H7 (cell line): Measurements from ENCODE around the gene HCAR2. TPM values are rescaled to one million over a fixed set of nuclear protein-coding genes. Genes with fewer than 3 reads are reported as not detected.
"Not testable (repeated sequence)": the region's sequence is repeated elsewhere in the genome, so short reads cannot be mapped to it uniquely, and the experiment has no call there.

Experiments used
- DNase-seq: peaks from one replicate; pipeline ENCODE4 v3.0.0; 2012
- H3K27me3 ChIP-seq: 2 replicates; pipeline ENCODE4 v1.6.0; 2011; ENCODE audit warnings: mild to moderate bottlenecking, low read length; ENCODE audit not compliant: control insufficient read depth, insufficient read depth
- H3K36me3 ChIP-seq: replicated peaks from 2 replicates; pipeline ENCODE4 v1.5.1; 2011; ENCODE audit warnings: low read length; ENCODE audit not compliant: control insufficient read depth, insufficient read depth
- H3K4me3 ChIP-seq: 2 replicates; pipeline ENCODE4 v1.5.1; 2011; ENCODE audit warnings: low read depth, mild to moderate bottlenecking, control low read depth, low read length, moderate library complexity; ENCODE audit not compliant: insufficient read depth
- total RNA-seq: library from RNA; depleted of rRNA; stranded (reverse); fragments of >200 nt; shearing (Covaris generic); gene quantifications from 2 replicates; pipeline ENCODE4 v1.2.3, GENCODE V29; 2014; rRNA removed

HCAR2 gene
- total RNA-seq, 1 experiment from 2014 or later: not detected

DNA sequence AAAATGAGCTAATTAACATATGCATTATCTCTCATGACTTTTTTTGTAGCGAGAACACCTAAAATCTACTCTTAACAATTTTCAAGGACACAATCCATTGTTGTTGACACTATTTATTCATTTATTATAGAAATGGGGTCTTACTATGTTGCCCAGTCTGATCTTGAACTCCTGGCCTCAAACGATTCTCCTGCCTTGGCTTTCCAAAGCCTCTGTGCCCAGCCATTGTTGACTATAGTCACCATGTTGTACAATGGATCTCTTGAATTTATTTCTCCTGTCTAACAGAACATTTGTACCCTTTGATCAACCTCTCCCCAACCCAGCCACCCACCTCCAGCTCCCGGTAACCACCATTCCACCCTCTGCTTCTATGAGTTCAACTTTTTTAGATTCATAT lies 41.2 kb downstream of the HCAR2 start:
- Histone ChIP-seq H3K27me3 (no peaks in the 10 kb centered on the region), H3K4me3 (no peak overlapping the region), H3K36me3 (no peaks in the 10 kb centered on the region)
- no peak for DNase-seq

DNA sequence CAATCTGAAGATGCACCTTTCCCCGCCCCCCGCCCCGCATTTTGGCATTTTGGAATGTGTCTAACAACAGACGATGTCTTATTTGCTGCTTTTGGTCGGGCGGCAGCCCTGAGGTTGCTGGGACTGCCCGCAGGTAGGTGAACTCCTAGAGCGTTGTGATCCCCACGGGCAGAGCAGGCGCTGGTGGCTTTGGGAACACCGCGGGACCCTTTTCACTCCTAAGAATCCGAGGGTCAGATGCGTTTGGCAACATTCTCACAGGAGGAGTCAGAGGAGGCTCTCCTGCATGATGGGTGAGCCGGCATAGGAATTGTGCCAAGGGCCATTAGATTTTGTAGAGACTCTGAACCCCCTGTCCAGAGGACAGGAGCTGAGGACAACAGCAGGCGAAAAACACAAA lies 41.9 kb downstream of the HCAR2 start:
- Histone ChIP-seq H3K4me3 (no peak overlapping the region), H3K27me3 (no peaks in the 10 kb centered on the region), H3K36me3 (no peaks in the 10 kb centered on the region)
- DNase-seq: no peak

DNA sequence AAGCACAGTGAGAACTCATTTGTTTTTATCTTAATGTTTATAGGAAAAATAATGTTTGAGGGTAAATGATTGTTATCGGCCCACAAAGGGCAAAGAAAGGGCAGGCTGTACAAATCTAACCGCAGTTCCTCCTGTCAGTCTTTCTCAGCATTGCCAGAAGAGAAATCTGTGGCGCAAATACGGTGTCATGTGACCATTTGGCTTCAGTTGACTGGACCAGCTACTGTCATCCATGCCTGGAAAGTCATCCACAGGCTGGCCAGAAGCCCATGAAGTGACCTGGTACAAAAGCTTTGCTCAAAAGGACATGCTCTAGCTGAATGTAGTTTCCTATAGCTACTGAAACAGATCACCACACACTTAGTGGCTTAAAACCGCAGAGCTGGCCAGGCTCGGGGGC lies 43.6 kb downstream of the HCAR2 start:
- Histone ChIP-seq H3K4me3 (no peak overlapping the region), H3K27me3 (no peaks in the 10 kb centered on the region), H3K36me3 (no peaks in the 10 kb centered on the region)
- DNase-seq: no peak

DNA sequence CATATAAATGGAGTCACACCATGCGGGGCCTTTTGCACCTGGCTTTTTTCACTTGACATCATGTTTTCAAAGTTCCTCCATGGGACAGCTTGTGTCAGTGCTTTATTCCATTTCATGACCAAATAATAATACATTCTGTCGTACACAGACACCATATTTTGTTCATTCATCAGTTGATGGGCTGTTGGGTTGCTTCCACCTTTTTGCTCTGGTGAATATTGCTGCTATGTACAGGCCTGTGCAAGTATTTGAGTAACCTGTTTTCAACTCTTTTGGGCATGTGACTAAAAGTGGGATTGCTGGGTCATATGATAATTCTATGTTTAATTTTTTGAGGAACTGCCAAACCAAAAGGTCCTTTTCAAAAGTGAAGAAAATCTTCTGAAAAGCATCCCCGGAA lies 46.9 kb downstream of the HCAR2 start:
- DNase-seq: no peak
- Histone ChIP-seq H3K4me3 (no peak overlapping the region), H3K36me3 (no peaks in the 10 kb centered on the region), H3K27me3 (no peaks in the 10 kb centered on the region)

DNA sequence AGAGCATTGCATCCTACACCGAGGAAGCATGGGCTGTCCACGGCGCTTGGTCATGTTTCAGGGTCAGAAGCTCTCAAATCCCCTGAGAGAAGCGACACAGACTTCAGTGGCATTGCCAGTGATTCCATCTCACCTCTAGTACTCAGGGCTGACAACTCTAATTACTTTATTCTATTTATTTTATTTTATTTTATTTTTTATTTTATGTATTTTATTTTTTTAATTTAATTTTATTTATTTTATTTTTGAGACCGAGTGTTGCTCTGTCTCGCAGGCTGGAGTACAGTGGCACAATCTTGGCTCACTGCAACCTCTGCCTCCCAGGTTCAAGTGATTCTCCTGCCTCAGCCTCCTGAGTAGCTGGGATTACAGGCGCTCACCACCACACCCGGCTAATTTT lies 49.9 kb downstream of the HCAR2 start:
- not testable (repeated sequence) for H3K36me3 ChIP-seq, H3K4me3 ChIP-seq, DNase-seq, H3K27me3 ChIP-seq

DNA sequence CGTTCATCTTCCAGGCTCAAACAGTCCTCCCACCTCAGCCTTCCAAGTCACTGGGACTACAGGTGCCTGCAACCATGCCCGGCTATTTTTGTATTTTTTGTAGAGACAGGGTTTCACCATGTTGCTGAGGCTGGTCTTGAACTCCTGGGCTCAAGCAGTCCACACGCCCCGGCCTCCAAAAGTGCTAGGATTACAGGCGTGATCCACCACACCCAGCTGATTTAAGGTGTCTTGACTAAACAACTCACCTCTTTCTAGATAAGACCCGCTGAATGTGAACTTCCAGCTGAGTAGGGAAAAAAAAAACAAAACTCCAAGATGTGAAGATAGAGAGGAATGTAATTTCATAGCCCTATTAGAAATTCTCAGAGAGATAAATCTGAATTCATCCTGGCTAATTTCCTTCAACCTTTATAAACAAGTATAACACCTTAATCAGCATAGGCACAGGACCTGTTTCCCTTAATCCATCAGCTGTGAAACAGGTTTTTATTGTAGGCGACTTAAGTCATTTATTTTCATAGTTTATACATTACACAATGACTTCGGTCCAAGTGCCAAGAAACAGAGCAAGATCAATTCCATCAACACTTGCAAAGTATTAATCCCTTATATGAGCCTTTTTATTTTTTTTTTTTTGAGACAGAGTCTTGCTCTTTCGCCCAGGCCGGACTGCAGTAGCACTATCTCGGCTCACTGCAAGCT lies 51.5 kb downstream of the HCAR2 start:
- Histone ChIP-seq H3K4me3 (no peak overlapping the region), H3K27me3 (no peaks in the 10 kb centered on the region), H3K36me3 (no peaks in the 10 kb centered on the region)
- DNase-seq: no peak

Other genes with a start within 250 kb of the HCAR2 start
- 28.0 and 30.5 TPM in 2 replicates for gene ZCCHC8, start 202.4 kb downstream of the HCAR2 start, total RNA-seq
- 54.4 and 69.8 TPM in 2 replicates for gene RSRC2, start 176.4 kb downstream of the HCAR2 start, total RNA-seq
- 64.5 and 117 TPM in 2 replicates for gene KNTC1, start 176.1 kb downstream of the HCAR2 start, total RNA-seq
- gene HCAR3, start 13.5 kb upstream of the HCAR2 start, total RNA-seq: not detected in 2 replicates
- gene HCAR1, start 27.5 kb upstream of the HCAR2 start, total RNA-seq: 0.04 TPM in 1 of 2 replicates, not detected in the other
- 55.0 and 61.7 TPM in 2 replicates for gene DENR, start 49.5 kb upstream of the HCAR2 start, total RNA-seq
- gene CCDC62, start 71.2 kb upstream of the HCAR2 start, total RNA-seq: 0.62 and 0.63 TPM in 2 replicates
- gene HIP1R, start 132.1 kb upstream of the HCAR2 start, total RNA-seq: 33.6 and 35.6 TPM in 2 replicates
- 14.7 and 20.9 TPM in 2 replicates for gene VPS37B, start 192.8 kb upstream of the HCAR2 start, total RNA-seq